Activated naive CD4-positive, alpha-beta T cell treated with anti-CD3 and anti-CD28 coated beads, Interleukin-2, amount 50 U/mL, for 24 hours (primary cell): ENCODE measurements around the gene GTF3C4.

Experiments
- H3K27ac Mint-ChIP-seq: one replicate; pipeline ENCODE4 v1.8.0; 2021; ENCODE audit warnings: mild to moderate bottlenecking, mixed read lengths
- H3K27me3 Mint-ChIP-seq: one replicate; pipeline ENCODE4 v1.8.0; 2021; ENCODE audit warnings: mixed read lengths
- H3K36me3 Mint-ChIP-seq: one replicate; pipeline ENCODE4 v1.8.0; 2021; ENCODE audit warnings: mixed read lengths
- H3K4me1 Mint-ChIP-seq: one replicate; pipeline ENCODE4 v1.8.0; 2021; ENCODE audit warnings: mixed read lengths
- H3K4me3 Mint-ChIP-seq: one replicate; pipeline ENCODE4 v1.8.0; 2021; ENCODE audit warnings: mild to moderate bottlenecking, mixed read lengths
- H3K9me3 Mint-ChIP-seq: one replicate; pipeline ENCODE4 v1.8.0; 2021; ENCODE audit warnings: mixed read lengths

The GTF3C4 gene

GRCh38 chr9:132671620-132672412, 1.6 kb downstream of the GTF3C4 start:
- Mint-ChIP-seq H3K9me3 (no peaks in the 10 kb centered on the region), H3K4me1 (peaks cover 60% of the 10 kb centered on the region), H3K27ac (peak overlapping the region; percentile 95), H3K27me3 (no peaks in the 10 kb centered on the region), H3K4me3 (peak overlapping the region; percentile 95), H3K36me3 (peaks cover 5% of the 10 kb centered on the region)

- Mint-ChIP-seq H3K36me3 (peaks cover 5% of the 10 kb centered on the region), H3K4me3 (peak overlapping the region; percentile 95), H3K27ac (peak overlapping the region; percentile 95), H3K9me3 (no peaks in the 10 kb centered on the region), H3K27me3 (no peaks in the 10 kb centered on the region), H3K4me1 (peaks cover 61% of the 10 kb centered on the region)
Observed at GRCh38 chr9:132672413-132672690, 2.1 kb downstream of the GTF3C4 start.

GRCh38 chr9:132673355-132673754, 3.1 kb downstream of the GTF3C4 start:
- peak overlapping the region; percentile 19 for H3K4me3 Mint-ChIP-seq
- peaks cover 3% of the 10 kb centered on the region for H3K36me3 Mint-ChIP-seq
- peaks cover 53% of the 10 kb centered on the region for H3K4me1 Mint-ChIP-seq
- peak overlapping the region; percentile 52 for H3K27ac Mint-ChIP-seq
- H3K27me3 Mint-ChIP-seq: no peaks in the 10 kb centered on the region
- H3K9me3 Mint-ChIP-seq: no peaks in the 10 kb centered on the region

DNA sequence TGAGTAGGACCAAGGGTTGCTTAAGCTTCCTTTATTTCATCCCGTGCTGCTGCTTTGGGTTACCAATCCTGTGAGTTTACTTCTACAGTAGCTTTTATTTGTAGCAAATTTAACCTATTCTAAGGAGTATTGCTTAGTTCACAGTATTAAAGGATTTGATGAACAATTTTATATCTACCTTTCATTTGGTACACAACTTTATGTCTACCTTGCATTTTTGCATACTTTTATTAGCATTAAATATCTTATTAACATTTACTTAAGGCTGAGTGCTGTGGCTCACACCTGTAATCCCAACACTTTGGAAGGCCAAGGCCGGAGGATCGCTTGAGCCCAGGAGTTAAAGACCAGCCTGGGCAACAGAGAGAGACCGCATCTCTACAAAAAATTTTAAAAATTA, 4.2 kb downstream of the GTF3C4 start:
- Mint-ChIP-seq H3K9me3 (no peaks in the 10 kb centered on the region), H3K27me3 (no peaks in the 10 kb centered on the region), H3K27ac (no peak overlapping the region), H3K4me1 (peaks cover 59% of the 10 kb centered on the region), H3K4me3 (no peak overlapping the region), H3K36me3 (peaks cover 9% of the 10 kb centered on the region)

DNA sequence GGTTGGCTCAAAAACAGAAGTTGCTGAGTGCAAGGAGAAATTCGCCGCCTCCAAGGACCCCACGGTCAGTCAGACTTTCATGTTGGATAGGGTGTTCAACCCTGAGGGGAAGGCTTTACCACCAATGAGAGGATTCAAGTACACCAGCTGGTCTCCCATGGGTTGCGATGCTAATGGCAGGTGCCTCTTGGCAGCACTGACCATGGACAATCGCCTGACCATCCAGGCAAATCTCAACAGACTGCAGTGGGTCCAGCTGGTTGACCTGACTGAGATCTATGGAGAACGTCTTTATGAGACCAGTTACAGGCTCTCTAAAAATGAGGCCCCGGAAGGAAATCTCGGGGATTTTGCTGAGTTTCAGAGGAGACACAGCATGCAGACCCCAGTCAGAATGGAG, 7.7 kb downstream of the GTF3C4 start:
- H3K9me3 Mint-ChIP-seq: no peaks in the 10 kb centered on the region
- H3K27me3 Mint-ChIP-seq: no peaks in the 10 kb centered on the region
- no peak overlapping the region for H3K27ac Mint-ChIP-seq
- H3K4me3 Mint-ChIP-seq: no peak overlapping the region
- H3K36me3 Mint-ChIP-seq: peaks cover 9% of the 10 kb centered on the region
- H3K4me1 Mint-ChIP-seq: peaks cover 58% of the 10 kb centered on the region

DNA sequence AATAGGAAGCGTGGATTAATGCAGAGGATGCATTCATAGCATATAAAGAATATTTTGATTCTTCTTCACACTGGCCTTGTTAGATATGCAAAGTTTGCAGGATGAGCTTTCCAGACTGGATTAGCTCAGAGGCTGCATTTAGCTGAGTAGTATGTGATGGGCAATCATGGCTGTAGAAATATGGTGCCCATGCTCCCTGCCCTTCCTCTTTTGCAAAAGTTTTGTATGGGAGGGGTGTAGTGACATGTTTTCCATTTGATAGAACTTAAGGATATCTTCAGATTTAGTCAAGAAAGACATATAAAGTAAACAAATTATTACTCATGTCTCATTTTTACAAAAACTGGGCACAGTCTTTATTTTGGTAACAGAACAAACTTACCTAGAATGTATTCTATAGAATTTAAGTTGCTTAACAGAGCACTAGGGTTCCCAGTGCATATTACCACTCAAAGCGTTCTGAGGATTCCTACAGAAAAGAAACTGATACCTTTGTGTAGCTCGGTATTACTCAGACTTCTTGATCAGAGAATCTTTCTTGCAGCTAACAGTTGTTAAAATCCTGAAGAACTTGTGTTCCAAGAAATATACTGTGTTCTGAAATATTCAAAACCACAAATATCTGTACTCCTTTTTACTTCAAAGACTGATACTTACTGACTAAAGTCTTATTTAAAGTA, 9.8 kb downstream of the GTF3C4 start:
- no peaks in the 10 kb centered on the region for H3K27me3 Mint-ChIP-seq
- peaks cover 12% of the 10 kb centered on the region for H3K36me3 Mint-ChIP-seq
- no peak overlapping the region for H3K27ac Mint-ChIP-seq
- H3K4me3 Mint-ChIP-seq: no peak overlapping the region
- no peaks in the 10 kb centered on the region for H3K9me3 Mint-ChIP-seq
- H3K4me1 Mint-ChIP-seq: peaks cover 40% of the 10 kb centered on the region

DNA sequence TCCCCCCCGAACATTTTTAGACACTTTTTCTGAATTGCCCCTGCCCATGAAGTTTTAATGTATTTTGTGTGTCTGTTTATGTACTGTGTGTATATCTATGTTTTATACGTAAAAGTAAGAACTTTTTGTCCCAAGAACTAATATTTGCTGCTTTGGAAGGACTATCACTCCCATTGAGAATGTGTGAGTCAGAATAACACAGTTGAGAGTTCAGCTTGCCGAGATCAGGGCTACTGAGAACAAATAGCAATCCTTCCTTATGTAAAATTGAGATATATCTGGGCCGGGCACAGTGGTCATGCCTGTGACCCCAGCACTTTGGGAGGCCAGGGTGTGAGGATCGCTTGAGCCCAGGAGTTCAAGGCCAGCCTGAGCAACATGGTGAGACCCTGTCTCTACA, 11.3 kb downstream of the GTF3C4 start:
- no peaks in the 10 kb centered on the region for H3K9me3 Mint-ChIP-seq
- no peaks in the 10 kb centered on the region for H3K27me3 Mint-ChIP-seq
- peaks cover 34% of the 10 kb centered on the region for H3K4me1 Mint-ChIP-seq
- H3K36me3 Mint-ChIP-seq: peaks cover 12% of the 10 kb centered on the region
- no peak overlapping the region for H3K27ac Mint-ChIP-seq
- H3K4me3 Mint-ChIP-seq: no peak overlapping the region

DNA sequence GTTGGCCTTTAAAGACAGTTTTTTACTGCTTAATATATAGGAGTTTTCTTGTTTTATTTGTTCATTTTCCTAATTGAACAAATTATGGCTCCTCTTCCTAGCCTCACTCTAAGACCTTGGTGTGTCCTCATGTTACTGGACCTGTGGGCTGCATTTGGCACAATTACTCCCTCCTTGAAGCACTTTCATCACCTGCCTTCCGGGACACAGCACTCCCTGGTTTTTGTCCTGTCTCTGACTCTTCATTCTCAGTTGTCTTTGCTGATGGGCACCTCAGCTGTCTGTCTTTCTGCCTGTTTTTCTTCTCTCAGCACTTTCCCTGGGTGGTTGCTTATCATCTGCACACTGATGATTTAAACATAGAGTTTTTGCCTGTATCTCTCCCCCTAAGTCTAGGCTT, 13.6 kb downstream of the GTF3C4 start:
- H3K4me3 Mint-ChIP-seq: no peak overlapping the region
- H3K4me1 Mint-ChIP-seq: peaks cover 23% of the 10 kb centered on the region
- H3K27ac Mint-ChIP-seq: no peak overlapping the region
- H3K27me3 Mint-ChIP-seq: no peaks in the 10 kb centered on the region
- no peaks in the 10 kb centered on the region for H3K9me3 Mint-ChIP-seq
- peaks cover 15% of the 10 kb centered on the region for H3K36me3 Mint-ChIP-seq

DNA sequence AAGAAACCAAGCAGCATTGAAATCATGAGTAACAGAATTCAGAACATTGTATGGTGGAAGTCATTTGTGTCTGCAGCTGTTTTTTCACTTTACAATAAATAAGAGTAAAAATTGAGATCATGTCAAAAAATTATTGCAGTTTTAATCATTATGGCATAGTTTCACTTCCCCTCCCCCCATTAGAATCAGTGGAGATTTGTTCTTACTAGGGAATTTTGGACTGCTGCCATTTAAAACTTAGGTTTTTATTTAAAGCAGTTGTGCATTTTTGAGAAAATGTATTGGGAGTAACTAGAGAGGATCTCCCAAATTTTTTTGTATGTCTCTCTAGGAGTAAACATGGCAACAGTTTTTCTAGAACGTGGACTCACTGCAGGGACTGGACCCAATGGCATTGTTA, 20.4 kb downstream of the GTF3C4 start:
- Mint-ChIP-seq H3K4me3 (no peak overlapping the region), H3K27ac (no peak overlapping the region), H3K36me3 (peaks cover 21% of the 10 kb centered on the region), H3K27me3 (no peaks in the 10 kb centered on the region), H3K9me3 (no peaks in the 10 kb centered on the region), H3K4me1 (peaks cover 6% of the 10 kb centered on the region)

GRCh38 chr9:132694144-132694543, 23.9 kb downstream of the GTF3C4 start:
- Mint-ChIP-seq H3K27me3 (peaks cover 6% of the 10 kb centered on the region), H3K27ac (no peak overlapping the region), H3K9me3 (peaks cover 11% of the 10 kb centered on the region), H3K4me1 (peaks cover 6% of the 10 kb centered on the region), H3K4me3 (no peak overlapping the region), H3K36me3 (peaks cover 22% of the 10 kb centered on the region)

- Mint-ChIP-seq H3K27me3 (peaks cover 6% of the 10 kb centered on the region), H3K4me1 (peaks cover 6% of the 10 kb centered on the region), H3K36me3 (peaks cover 13% of the 10 kb centered on the region), H3K27ac (no peak overlapping the region), H3K4me3 (no peak overlapping the region), H3K9me3 (peaks cover 11% of the 10 kb centered on the region)
Observed at GRCh38 chr9:132697230-132697629, 27.0 kb downstream of the GTF3C4 start.

GRCh38 chr9:132698989-132699388, 28.7 kb downstream of the GTF3C4 start:
- H3K36me3 Mint-ChIP-seq: peaks cover 8% of the 10 kb centered on the region
- H3K9me3 Mint-ChIP-seq: peaks cover 11% of the 10 kb centered on the region
- peaks cover 6% of the 10 kb centered on the region for H3K4me1 Mint-ChIP-seq
- no peak overlapping the region for H3K4me3 Mint-ChIP-seq
- no peak overlapping the region for H3K27ac Mint-ChIP-seq
- peaks cover 6% of the 10 kb centered on the region for H3K27me3 Mint-ChIP-seq

DNA sequence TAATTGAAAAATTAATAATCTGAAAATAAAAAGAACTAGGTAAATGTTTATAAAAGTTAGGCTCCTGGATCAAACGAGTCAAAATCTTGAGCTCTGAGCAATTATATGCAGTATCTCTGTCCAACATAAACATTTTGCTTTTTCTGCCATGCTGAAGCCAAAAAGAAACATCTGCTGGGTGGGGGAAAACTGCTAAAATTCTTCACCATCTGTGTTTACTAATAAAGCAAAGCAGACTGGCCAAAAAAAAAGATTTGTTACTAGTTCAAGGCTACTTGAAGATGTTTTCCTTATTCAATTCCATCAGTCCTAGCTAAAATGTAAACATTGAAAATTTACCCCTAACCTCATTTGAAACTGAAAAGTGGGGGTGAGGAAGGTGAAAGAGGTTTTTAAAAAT, 29.7 kb downstream of the GTF3C4 start:
- H3K9me3 Mint-ChIP-seq: peaks cover 11% of the 10 kb centered on the region
- H3K4me3 Mint-ChIP-seq: no peak overlapping the region
- H3K4me1 Mint-ChIP-seq: no peaks in the 10 kb centered on the region
- peaks cover 6% of the 10 kb centered on the region for H3K27me3 Mint-ChIP-seq
- H3K36me3 Mint-ChIP-seq: peaks cover 4% of the 10 kb centered on the region
- H3K27ac Mint-ChIP-seq: no peak overlapping the region

DNA sequence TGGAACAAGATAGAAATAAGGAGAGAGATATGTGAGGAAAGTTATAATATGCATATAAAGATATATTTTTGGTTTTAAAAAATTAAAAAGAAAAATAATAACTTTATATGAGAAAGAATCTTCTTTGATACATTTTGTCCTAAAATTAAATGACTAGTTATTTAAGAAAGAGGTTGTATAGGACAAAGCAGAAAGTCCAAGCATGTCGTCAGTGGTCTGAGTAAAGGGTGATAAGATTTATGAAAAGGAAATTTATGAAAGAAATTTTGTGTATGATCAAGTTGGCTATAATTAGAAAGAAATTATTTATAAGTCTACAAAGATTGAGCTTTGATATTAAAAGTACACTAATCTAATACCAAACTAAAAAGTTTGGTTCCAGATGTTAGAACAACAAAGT, 32.0 kb downstream of the GTF3C4 start:
- H3K4me3 Mint-ChIP-seq: no peak overlapping the region
- H3K27ac Mint-ChIP-seq: no peak overlapping the region
- peaks cover 6% of the 10 kb centered on the region for H3K27me3 Mint-ChIP-seq
- H3K4me1 Mint-ChIP-seq: no peaks in the 10 kb centered on the region
- H3K9me3 Mint-ChIP-seq: peaks cover 11% of the 10 kb centered on the region
- H3K36me3 Mint-ChIP-seq: peaks cover 4% of the 10 kb centered on the region

GRCh38 chr9:132703336-132703735, 33.1 kb downstream of the GTF3C4 start:
- no peak overlapping the region for H3K27ac Mint-ChIP-seq
- H3K27me3 Mint-ChIP-seq: peaks cover 3% of the 10 kb centered on the region
- peaks cover 4% of the 10 kb centered on the region for H3K9me3 Mint-ChIP-seq
- no peaks in the 10 kb centered on the region for H3K36me3 Mint-ChIP-seq
- no peak overlapping the region for H3K4me3 Mint-ChIP-seq
- H3K4me1 Mint-ChIP-seq: no peaks in the 10 kb centered on the region

- Mint-ChIP-seq H3K36me3 (no peaks in the 10 kb centered on the region), H3K4me1 (no peaks in the 10 kb centered on the region), H3K27me3 (peaks cover 2% of the 10 kb centered on the region), H3K9me3 (no peaks in the 10 kb centered on the region), H3K4me3 (no peak overlapping the region), H3K27ac (no peak overlapping the region)
Observed at GRCh38 chr9:132708239-132708638, 38.0 kb downstream of the GTF3C4 start.
